Osteocyte (in vitro differentiated cells): ENCODE measurements around the gene GAK. TPM values are rescaled to one million over a fixed set of nuclear protein-coding genes. Genes with fewer than 3 reads are reported as not detected.
"Not testable (repeated sequence)": the region's sequence is repeated elsewhere in the genome, so short reads cannot be mapped to it uniquely, and the experiment has no call there.

Source experiments
- DNase-seq: peaks from one replicate; pipeline ENCODE4 v3.0.0; 2021; ENCODE audit warnings: mixed read lengths; ENCODE audit not compliant: unreplicated experiment; ENCODE audit errors: extremely low spot score
- H3K27ac Mint-ChIP-seq: one replicate; pipeline ENCODE4 v1.8.0; 2021; ENCODE audit warnings: mild to moderate bottlenecking, mixed read lengths; ENCODE audit not compliant: unreplicated experiment
- H3K27me3 Mint-ChIP-seq: one replicate; pipeline ENCODE4 v1.8.0; 2021; ENCODE audit warnings: mixed read lengths; ENCODE audit not compliant: unreplicated experiment
- H3K36me3 Mint-ChIP-seq: one replicate; pipeline ENCODE4 v1.8.0; 2021; ENCODE audit warnings: mixed read lengths; ENCODE audit not compliant: unreplicated experiment
- H3K4me1 Mint-ChIP-seq: one replicate; pipeline ENCODE4 v1.8.0; 2021; ENCODE audit warnings: mixed read lengths; ENCODE audit not compliant: unreplicated experiment
- H3K4me3 Mint-ChIP-seq: one replicate; pipeline ENCODE4 v1.8.0; 2021; ENCODE audit warnings: mild to moderate bottlenecking, moderate library complexity, mixed read lengths; ENCODE audit not compliant: unreplicated experiment
- H3K9me3 Mint-ChIP-seq: one replicate; pipeline ENCODE4 v1.8.0; 2021; ENCODE audit warnings: mixed read lengths; ENCODE audit not compliant: unreplicated experiment
- total RNA-seq: library from RNA; stranded (reverse); gene quantifications from 2 replicates; pipeline ENCODE4 v1.2.1, GENCODE V29; 2021
- TF ChIP-seq, protein P1 (sequence below): fragments of 200-600 bp; sonication (generic); IDR thresholded peaks from 2 replicates; pipeline ENCODE4 v1.5.0; 2021; ENCODE audit warnings: antibody characterized with exemption, mild to moderate bottlenecking, moderate library complexity

Gene GAK
- total RNA-seq, 1 donor from 2014 or later, result 93.8 TPM

DNA sequence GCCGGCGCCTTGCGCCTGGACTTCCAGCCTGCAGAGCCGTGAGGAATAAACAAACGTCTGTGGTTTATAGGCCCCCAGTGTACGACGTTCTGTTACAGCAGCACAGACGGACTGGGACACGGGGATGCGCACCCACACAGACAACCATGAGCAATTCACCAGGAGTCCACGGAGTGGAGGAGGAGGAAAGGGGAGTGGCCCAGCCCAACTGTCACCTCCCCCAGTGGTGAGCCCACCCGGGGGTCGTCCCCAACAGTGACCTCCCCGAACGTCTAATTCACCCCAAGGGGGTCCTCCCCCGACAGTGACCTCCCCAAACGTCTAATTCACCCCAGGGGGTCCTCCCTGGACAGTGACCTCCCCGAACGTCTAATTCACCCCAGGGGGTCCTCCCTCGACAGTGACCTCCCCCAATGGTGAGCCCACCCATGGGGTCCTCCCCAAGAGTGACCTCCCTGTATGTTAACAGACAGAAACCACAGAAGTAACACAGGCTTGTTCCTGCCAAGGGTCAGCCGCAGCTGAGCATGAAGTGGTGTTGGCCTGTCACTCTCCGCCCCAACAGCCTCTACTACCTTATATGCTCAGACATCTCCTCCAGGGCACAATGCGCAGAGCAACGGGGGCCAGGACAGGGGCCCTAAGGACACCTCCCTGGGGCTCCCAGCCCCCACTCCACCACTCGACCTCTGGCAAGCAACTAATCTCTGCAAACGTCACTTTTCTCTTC, 6.2 kb downstream of the GAK start:
- H3K27ac Mint-ChIP-seq, result peak overlapping the region; percentile 51
- DNase-seq, result no peak
- no peaks in the 10 kb centered on the region for H3K9me3 Mint-ChIP-seq
- H3K4me1 Mint-ChIP-seq, result peaks cover 34% of the 10 kb centered on the region
- H3K27me3 Mint-ChIP-seq, result no peaks in the 10 kb centered on the region
- no peak overlapping the region for H3K4me3 Mint-ChIP-seq
- H3K36me3 Mint-ChIP-seq, result peaks cover 3% of the 10 kb centered on the region
- TF ChIP-seq, protein P1, sequence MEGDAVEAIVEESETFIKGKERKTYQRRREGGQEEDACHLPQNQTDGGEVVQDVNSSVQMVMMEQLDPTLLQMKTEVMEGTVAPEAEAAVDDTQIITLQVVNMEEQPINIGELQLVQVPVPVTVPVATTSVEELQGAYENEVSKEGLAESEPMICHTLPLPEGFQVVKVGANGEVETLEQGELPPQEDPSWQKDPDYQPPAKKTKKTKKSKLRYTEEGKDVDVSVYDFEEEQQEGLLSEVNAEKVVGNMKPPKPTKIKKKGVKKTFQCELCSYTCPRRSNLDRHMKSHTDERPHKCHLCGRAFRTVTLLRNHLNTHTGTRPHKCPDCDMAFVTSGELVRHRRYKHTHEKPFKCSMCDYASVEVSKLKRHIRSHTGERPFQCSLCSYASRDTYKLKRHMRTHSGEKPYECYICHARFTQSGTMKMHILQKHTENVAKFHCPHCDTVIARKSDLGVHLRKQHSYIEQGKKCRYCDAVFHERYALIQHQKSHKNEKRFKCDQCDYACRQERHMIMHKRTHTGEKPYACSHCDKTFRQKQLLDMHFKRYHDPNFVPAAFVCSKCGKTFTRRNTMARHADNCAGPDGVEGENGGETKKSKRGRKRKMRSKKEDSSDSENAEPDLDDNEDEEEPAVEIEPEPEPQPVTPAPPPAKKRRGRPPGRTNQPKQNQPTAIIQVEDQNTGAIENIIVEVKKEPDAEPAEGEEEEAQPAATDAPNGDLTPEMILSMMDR, result no peak

DNA sequence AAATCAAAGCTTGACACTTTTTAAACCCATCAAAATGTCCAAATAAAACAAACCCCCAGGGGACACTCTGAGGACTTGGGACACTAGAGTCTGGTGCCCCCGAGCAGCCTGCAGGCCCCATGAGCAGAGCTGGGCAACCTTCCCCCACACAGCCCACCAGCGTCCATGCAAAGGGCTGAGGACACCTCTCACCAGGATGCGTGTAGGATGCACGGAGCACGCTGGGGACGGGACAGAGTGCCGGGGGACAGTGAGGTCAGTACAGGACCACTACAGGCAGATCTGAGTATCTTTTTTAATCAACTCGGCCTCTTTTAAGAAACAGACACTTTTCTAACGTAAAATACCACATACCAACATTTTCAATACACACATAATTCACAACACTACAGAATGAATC, 6.9 kb downstream of the GAK start:
- H3K27ac Mint-ChIP-seq, result peak overlapping the region; percentile 36
- no peaks in the 10 kb centered on the region for H3K27me3 Mint-ChIP-seq
- H3K36me3 Mint-ChIP-seq, result peaks cover 3% of the 10 kb centered on the region
- H3K9me3 Mint-ChIP-seq, result no peaks in the 10 kb centered on the region
- TF ChIP-seq, protein P1, result no peak
- H3K4me3 Mint-ChIP-seq, result no peak overlapping the region
- H3K4me1 Mint-ChIP-seq, result peaks cover 27% of the 10 kb centered on the region
- DNase-seq, result no peak

DNA sequence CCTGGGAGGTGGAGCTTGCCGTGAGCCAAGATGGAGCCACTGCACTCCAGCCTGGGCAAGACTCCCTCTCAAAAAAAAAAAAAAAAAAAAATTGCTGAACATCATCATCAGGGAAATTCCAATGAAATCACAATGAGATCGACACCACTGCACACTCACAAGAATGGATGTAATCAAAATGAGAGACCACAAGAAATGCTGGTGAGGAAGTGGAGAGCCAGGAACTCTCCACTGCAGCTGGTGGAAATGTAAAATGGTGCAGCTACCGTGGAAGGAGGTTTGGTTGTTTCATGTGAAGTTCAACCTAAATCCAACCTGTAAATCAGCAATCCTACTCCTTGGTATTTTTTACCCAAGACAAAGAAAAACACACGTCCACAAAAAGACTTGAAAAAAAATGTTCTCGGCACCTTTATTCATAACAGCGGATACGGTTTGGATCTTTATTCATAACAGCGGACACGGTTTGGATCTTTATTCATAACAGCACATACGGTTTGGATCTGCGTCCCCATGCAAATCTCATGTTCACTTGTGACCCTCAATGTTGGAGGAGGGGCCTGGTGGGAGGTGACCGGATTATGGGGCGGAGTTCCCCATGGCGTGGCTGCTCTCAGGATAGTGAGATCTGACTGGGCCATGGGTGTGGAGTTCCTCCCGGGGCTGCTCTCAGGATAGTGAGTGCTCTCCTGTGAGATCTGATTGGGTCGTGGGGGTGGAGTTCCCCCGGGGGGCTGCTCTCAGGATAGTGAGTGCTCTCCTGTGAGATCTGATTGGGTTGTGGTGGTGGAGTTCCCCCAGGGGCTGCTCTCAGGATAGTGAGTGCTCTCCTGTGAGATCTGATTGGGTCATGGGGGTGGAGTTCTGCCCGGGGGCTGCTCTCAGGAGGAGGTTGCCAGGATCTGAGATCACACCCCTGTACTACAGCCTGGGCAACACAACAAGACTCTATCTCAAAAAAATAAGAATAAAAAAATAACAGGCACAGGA, 7.7 kb downstream of the GAK start:
- Mint-ChIP-seq H3K4me3 (no peak overlapping the region), H3K27ac (peak overlapping the region; percentile 50), H3K27me3 (no peaks in the 10 kb centered on the region), H3K36me3 (peaks cover 3% of the 10 kb centered on the region), H3K4me1 (peaks cover 24% of the 10 kb centered on the region), H3K9me3 (no peaks in the 10 kb centered on the region)
- no peak for DNase-seq
- TF ChIP-seq, protein P1, result no peak

DNA sequence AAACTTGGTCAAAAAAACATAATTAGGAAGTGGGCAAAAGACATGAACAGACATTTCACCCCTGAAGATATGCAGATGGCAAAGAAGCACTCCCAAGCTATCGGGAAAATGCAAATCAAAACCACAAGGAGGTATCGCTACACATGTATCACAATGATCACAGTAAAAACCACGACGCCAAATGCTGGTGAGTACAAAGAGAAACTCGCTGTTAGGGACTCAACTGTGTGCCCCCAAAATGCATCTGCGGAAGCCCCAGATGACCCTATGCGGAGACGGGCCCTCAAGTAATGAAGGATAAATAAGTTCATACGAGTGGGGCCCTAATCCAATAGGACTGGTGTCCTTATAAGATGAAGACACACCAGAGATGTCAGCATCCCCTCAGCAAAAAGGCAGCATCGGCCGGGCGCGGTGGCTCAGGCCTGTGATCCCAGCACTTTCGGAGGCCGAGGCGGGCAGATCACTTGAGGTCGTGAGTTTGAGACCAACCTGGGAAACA, 10.2 kb downstream of the GAK start:
- no peak overlapping the region for H3K27ac Mint-ChIP-seq
- no peak overlapping the region for H3K4me3 Mint-ChIP-seq
- peaks cover 5% of the 10 kb centered on the region for H3K36me3 Mint-ChIP-seq
- H3K4me1 Mint-ChIP-seq, result peaks cover 23% of the 10 kb centered on the region
- H3K27me3 Mint-ChIP-seq, result no peaks in the 10 kb centered on the region
- DNase-seq, result no peak
- TF ChIP-seq, protein P1, result no peak
- H3K9me3 Mint-ChIP-seq, result peaks cover 9% of the 10 kb centered on the region

DNA sequence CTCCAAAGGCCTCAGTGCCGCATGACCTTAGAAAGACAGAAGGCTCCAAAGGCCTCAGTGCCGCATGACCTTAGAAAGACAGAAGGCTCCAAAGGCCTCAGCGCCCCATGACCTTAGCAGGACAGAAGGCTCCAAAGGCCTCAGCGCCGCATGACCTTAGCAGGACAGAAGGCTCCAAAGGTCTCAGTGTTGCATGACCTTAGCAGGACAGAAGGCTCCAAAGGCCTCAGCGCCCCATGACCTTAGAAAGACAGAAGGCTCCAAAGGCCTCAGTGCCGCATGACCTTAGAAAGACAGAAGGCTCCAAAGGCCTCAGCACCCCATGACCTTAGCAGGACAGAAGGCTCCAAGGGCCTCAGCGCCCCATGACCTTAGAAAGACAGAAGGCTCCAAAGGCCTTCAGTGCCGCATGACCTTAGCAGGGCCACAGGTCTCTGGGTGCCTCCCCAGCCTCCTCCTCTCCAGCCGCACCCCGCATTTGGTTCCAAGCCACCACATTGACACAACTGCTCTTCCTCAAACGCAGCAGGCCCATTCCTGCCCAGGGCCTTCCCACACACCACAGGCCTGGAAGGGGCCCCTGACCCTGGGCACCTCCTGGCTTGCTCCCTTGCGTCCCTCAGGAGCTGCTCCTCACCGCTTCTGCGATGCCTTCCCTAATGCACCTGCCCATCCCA, 13.0 kb downstream of the GAK start:
- peaks cover 12% of the 10 kb centered on the region for H3K4me1 Mint-ChIP-seq
- not testable (repeated sequence) for H3K36me3 Mint-ChIP-seq, H3K4me3 Mint-ChIP-seq, H3K9me3 Mint-ChIP-seq, H3K27me3 Mint-ChIP-seq, H3K27ac Mint-ChIP-seq, DNase-seq

DNA sequence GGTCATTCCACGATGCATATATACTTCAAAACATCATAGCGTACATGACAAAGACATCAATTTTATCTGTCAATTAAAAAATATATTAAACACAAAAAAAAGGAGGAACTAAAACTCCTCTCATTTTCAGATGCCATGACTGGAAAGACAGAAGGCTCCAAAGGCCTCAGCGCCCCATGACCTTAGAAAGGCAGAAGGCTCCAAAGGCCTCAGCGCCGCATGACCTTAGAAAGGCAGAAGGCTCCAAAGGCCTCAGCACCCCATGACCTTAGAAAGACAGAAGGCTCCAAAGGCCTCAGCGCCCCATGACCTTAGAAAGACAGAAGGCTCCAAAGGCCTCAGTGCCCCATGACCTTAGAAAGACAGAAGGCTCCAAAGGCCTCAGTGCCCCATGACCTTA, 13.5 kb downstream of the GAK start:
- not testable (repeated sequence) for H3K27me3 Mint-ChIP-seq

More for the DNA sequence above, 13.5 kb downstream of the GAK start:
- H3K4me3 Mint-ChIP-seq, H3K27ac Mint-ChIP-seq, H3K36me3 Mint-ChIP-seq, H3K9me3 Mint-ChIP-seq, DNase-seq: not testable (repeated sequence)
- peaks cover 11% of the 10 kb centered on the region for H3K4me1 Mint-ChIP-seq
